Suprapubic skin (tissue), 4 donors: ENCODE measurements around the gene TBC1D16. TPM values are rescaled to one million over a fixed set of nuclear protein-coding genes. Genes with fewer than 3 reads are reported as not detected.
A peak's percentile ranks its signal among the peaks of the same experiment; 100 is the strongest.

ENCODE experiments used
- DNase-seq, 2 donors: peaks; one replicate each; pipeline ENCODE4 v3.0.0-alpha.2; 2019; ENCODE audit warnings: low spot score in 2 of 2
- H3K27ac ChIP-seq: fragments of 200-600 bp; sonication (generic); one replicate; pipeline ENCODE4 v1.5.1; 2019
- H3K27me3 ChIP-seq: fragments of 200-600 bp; sonication (generic); one replicate; pipeline ENCODE4 v1.5.1; 2019
- H3K36me3 ChIP-seq: fragments of 200-600 bp; sonication (generic); one replicate; pipeline ENCODE4 v1.5.1; 2019
- H3K4me1 ChIP-seq: fragments of 200-600 bp; sonication (generic); one replicate; pipeline ENCODE4 v1.5.1; 2019
- H3K4me3 ChIP-seq: fragments of 200-600 bp; sonication (generic); one replicate; pipeline ENCODE4 v1.5.1; 2019; ENCODE audit warnings: mild to moderate bottlenecking
- H3K9me3 ChIP-seq: fragments of 200-600 bp; sonication (generic); one replicate; pipeline ENCODE4 v1.5.1; 2019
- CTCF ChIP-seq, 2 donors: fragments of 200-600 bp in 1 of 2; fragments of 450-650 bp in 1 of 2; sonication (generic) in 1 of 2; IDR thresholded peaks; one replicate each; pipeline ENCODE4 v1.5.1; 2016 to 2019; ENCODE audit warnings: antibody characterized with exemption in 2 of 2, mild to moderate bottlenecking in 1 of 2, moderate library complexity in 1 of 2
- EP300 ChIP-seq: sonication (generic); formaldehyde crosslinking; IDR thresholded peaks from one replicate; pipeline ENCODE4 v1.6.1; 2017; ENCODE audit warnings: antibody characterized with exemption
- POLR2A ChIP-seq, 2 donors: fragments of 450-650 bp; IDR thresholded peaks; one replicate each; pipeline ENCODE4 v1.6.1; 2017; ENCODE audit warnings: antibody characterized with exemption in 2 of 2, mild to moderate bottlenecking in 2 of 2, moderate library complexity in 2 of 2
- POLR2AphosphoS5 ChIP-seq, 3 donors: sonication (generic); formaldehyde crosslinking; IDR thresholded peaks; one replicate each; pipeline ENCODE4 v1.6.1; 2017; ENCODE audit warnings: antibody characterized with exemption in 3 of 3
- WGBS: methylation state at CpG from one replicate; pipeline ENCODE4 v1.1.5; 2018; 5-methylcytosine and 5-hydroxymethylcytosine counted together
- total RNA-seq, 4 donors: library from RNA; depleted of rRNA; stranded (reverse); fragments of >200 nt; gene quantifications; one replicate each; pipeline ENCODE4 v1.1.0, GENCODE V29; 2016

TBC1D16 gene
- total RNA-seq, 4 donors from 2014 or later, result 18.6 to 33.6 (median 22.7) TPM

DNA sequence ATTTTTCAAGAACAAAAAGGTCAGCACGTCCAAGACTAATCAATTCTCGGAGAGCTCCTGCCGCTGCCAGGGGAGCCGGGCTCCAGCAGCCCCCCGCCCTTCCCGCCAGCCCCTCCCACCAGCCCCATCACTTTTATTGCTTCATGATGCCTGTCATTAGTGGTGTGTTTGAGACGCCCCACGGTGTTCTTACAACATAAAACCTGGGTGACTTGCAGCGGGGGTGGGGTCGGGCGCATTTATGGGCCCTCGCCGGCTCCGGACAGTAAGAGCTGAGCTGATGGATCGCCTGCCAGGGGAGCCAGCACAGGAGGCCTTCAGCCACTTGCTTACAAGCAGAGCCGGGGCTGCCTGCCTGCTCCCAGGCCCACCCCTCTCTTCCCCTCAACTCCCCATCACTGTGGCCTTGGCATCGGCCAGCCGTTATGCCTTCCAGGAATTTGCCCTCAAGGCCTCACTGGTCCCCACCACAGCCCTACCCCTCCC is 113.5 kb downstream of the TBC1D16 start:
- peaks cover 60% of the 10 kb centered on the region for H3K27me3 ChIP-seq
- H3K4me1 ChIP-seq, result peaks cover 23% of the 10 kb centered on the region
- H3K36me3 ChIP-seq, result no peaks in the 10 kb centered on the region
- H3K27ac ChIP-seq, result no peak overlapping the region
- no peak for TF ChIP-seq POLR2A (IDR thresholded peaks at IDR 0.05)
- WGBS, result 10% methylated on average over 9 of the region's 18 CpGs
- H3K9me3 ChIP-seq, result no peaks in the 10 kb centered on the region
- no peak overlapping the region for H3K4me3 ChIP-seq
- DNase-seq, result no peak

- Histone ChIP-seq H3K27ac (no peak overlapping the region), H3K9me3 (no peaks in the 10 kb centered on the region), H3K36me3 (no peaks in the 10 kb centered on the region), H3K4me1 (peaks cover 23% of the 10 kb centered on the region), H3K27me3 (peaks cover 57% of the 10 kb centered on the region), H3K4me3 (no peak overlapping the region)
- no peak for DNase-seq
- 45% methylated on average over 21 of the region's 28 CpGs for WGBS
- TF ChIP-seq EP300 (no peak), CTCF (IDR thresholded peaks at IDR 0.05) (no peak), POLR2A (IDR thresholded peaks at IDR 0.05) (no peak), POLR2AphosphoS5 (IDR thresholded peaks at IDR 0.05) (no peak)
These were observed 114.1 kb downstream of the TBC1D16 start for GRCh38 chr17:79921411-79922115.

DNA sequence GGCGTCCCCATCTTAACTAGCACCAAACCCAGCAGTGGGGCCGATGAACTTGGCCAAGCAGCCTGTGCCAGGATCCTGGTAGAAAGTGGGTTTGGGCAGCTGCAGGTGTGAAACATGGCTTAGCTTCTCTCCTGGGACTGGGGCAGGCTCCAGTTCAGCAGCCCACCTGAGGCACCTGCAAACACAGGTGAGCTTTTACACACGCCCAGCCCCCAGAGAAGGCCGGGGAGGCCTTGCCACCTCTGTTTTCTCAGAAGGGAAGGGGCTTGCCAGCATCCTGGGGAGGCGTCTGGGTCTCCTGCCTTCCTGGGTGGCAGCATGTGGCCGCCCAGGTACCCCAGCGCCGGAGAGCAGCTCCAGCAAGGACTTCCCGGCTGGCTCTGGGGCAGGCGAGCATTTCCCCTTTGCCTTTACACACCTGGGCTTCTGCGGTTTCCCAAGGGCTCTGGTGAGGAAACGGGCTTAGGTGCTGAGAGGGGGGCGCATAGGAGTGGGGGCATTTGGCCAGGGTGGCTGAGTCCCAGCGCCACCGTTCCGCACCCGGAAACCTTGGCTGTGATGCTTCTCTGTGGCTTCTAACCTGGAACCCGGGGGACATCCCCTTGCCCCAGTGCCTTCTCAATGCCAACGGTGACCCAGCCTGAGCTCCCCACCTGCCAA is 114.8 kb downstream of the TBC1D16 start:
- no peak overlapping the region for H3K27ac ChIP-seq
- no peaks in the 10 kb centered on the region for H3K36me3 ChIP-seq
- WGBS, result 70% methylated on average over 9 of the region's 19 CpGs
- no peak overlapping the region for H3K4me3 ChIP-seq
- peaks cover 56% of the 10 kb centered on the region for H3K27me3 ChIP-seq
- H3K4me1 ChIP-seq, result peaks cover 25% of the 10 kb centered on the region
- no peak for DNase-seq
- H3K9me3 ChIP-seq, result no peaks in the 10 kb centered on the region
- no peak for TF ChIP-seq POLR2A (IDR thresholded peaks at IDR 0.05)
- no peak for TF ChIP-seq EP300
- no peak for TF ChIP-seq POLR2AphosphoS5 (IDR thresholded peaks at IDR 0.05)
- TF ChIP-seq CTCF (IDR thresholded peaks at IDR 0.05), result no peak

GRCh38 chr17:79919862-79920720 is 115.6 kb downstream of the TBC1D16 start:
- Histone ChIP-seq H3K4me1 (peaks cover 30% of the 10 kb centered on the region), H3K27ac (no peak overlapping the region), H3K27me3 (peaks cover 57% of the 10 kb centered on the region), H3K4me3 (peak overlapping the region; percentile 15), H3K36me3 (no peaks in the 10 kb centered on the region), H3K9me3 (no peaks in the 10 kb centered on the region)
- WGBS, result 27% methylated on average over 6 of the region's 28 CpGs
- TF ChIP-seq POLR2A (IDR thresholded peaks at IDR 0.05) (no peak), EP300 (no peak), CTCF (IDR thresholded peaks at IDR 0.05) (no peak), POLR2AphosphoS5 (IDR thresholded peaks at IDR 0.05) (no peak)
- no peak for DNase-seq

DNA sequence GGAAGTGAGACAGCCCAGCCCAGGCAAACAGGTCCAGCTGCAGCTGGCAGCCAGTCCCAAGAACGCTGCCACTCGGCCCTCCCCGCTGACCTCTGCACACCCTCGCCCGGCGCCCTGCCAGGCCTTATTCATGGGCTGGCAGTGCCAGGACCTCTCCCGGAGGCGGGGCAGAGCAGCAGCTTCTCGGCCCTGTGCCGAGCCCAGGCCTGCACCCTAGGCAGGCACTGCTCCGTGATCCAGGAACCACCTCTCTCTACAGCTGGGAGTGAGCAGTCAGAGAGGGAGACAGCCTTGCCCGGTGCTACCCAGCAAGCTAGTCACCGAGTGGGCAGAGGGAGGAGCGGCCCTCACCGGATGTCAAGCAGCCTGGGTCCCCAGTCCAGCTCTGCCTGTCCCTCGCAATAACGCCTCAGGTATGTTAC is 116.5 kb downstream of the TBC1D16 start:
- DNase-seq, result no peak
- Histone ChIP-seq H3K27ac (no peak overlapping the region), H3K9me3 (no peaks in the 10 kb centered on the region), H3K36me3 (no peaks in the 10 kb centered on the region), H3K4me3 (peak overlapping the region; percentile 15), H3K27me3 (peaks cover 57% of the 10 kb centered on the region), H3K4me1 (peaks cover 30% of the 10 kb centered on the region)
- no peak for TF ChIP-seq EP300
- no peak for TF ChIP-seq POLR2AphosphoS5 (IDR thresholded peaks at IDR 0.05)
- TF ChIP-seq POLR2A (IDR thresholded peaks at IDR 0.05), result no peak
- WGBS, result 50% methylated on average over 6 of the region's 17 CpGs
